WTC11 (cell line): ENCODE measurements around the gene GOLT1B. TPM values are rescaled to one million over a fixed set of nuclear protein-coding genes. Genes with fewer than 3 reads are reported as not detected.

Source experiments
- ATAC-seq: fragments of 200-7000 bp; cut with Tn5 transposase; 2 replicates; pipeline ENCODE4 v1.10.0; 2021; ENCODE audit warnings: mild to moderate bottlenecking, moderate library complexity
- CTCF ChIA-PET: fragments of 300-600 bp; sonication (Branson Sonifier 250); formaldehyde crosslinking; loops from one replicate; lab custom pipeline; 2021; ENCODE audit warnings: antibody characterized with exemption; lab: Charles Lee
- POLR2A ChIA-PET: fragments of 350-600 bp; sonication (Branson Sonifier 250); formaldehyde crosslinking; loops from one replicate; lab custom pipeline; 2021; ENCODE audit warnings: antibody characterized with exemption; lab: Charles Lee
- DNase-seq: peaks from one replicate; pipeline ENCODE4 v3.0.0; 2021; ENCODE audit warnings: low spot score
- H3K27ac Mint-ChIP-seq: 2 replicates; pipeline ENCODE4 v1.8.0; 2021; ENCODE audit warnings: mixed read lengths
- H3K27me3 Mint-ChIP-seq: 2 replicates; pipeline ENCODE4 v1.8.0; 2021; ENCODE audit warnings: low read depth, mild to moderate bottlenecking, moderate library complexity, mixed read lengths
- H3K36me3 Mint-ChIP-seq: 2 replicates; pipeline ENCODE4 v1.8.0; 2021; ENCODE audit warnings: mixed read lengths
- H3K4me1 Mint-ChIP-seq: 2 replicates; pipeline ENCODE4 v1.8.0; 2022; ENCODE audit warnings: mixed read lengths
- H3K4me3 Mint-ChIP-seq: 2 replicates; pipeline ENCODE4 v1.8.0; 2021; ENCODE audit warnings: mild to moderate bottlenecking, moderate library complexity, mixed read lengths
- H3K9me3 Mint-ChIP-seq: 2 replicates; pipeline ENCODE4 v1.8.0; 2021; ENCODE audit warnings: mixed read lengths
- CDX4 ChIP-seq: fragments of 250-450 bp; sonication (Bioruptor Pico); IDR thresholded peaks from 2 replicates; pipeline ENCODE4 v1.9.0; 2021; ENCODE audit warnings: moderate library complexity, mild to moderate bottlenecking, inconsistent platforms, borderline replicate concordance
- ESRRA ChIP-seq: sonication (generic); formaldehyde crosslinking; IDR thresholded peaks from 2 replicates; pipeline ENCODE4 v1.8.1; 2022; ENCODE audit warnings: mild to moderate bottlenecking, missing genetic modification reagents, borderline replicate concordance
- FOXK1 ChIP-seq: sonication (generic); formaldehyde crosslinking; IDR thresholded peaks from 2 replicates; pipeline ENCODE4 v1.8.0; 2022; ENCODE audit warnings: mild to moderate bottlenecking, moderate library complexity, missing genetic modification reagents
- FOXP4 ChIP-seq: sonication (generic); formaldehyde crosslinking; IDR thresholded peaks from 2 replicates; pipeline ENCODE4 v1.8.0; 2022; ENCODE audit warnings: mild to moderate bottlenecking, missing genetic modification reagents
- HMGA2 ChIP-seq: fragments of 250-450 bp; sonication (Bioruptor Pico); IDR thresholded peaks from 2 replicates; pipeline ENCODE4 v1.4.0; 2021; ENCODE audit warnings: mild to moderate bottlenecking, moderate library complexity
- MXD4 ChIP-seq: fragments of 250-450 bp; sonication (Bioruptor Pico); IDR thresholded peaks from 2 replicates; pipeline ENCODE4 v1.8.0; 2021; ENCODE audit warnings: mild to moderate bottlenecking, moderate library complexity, borderline replicate concordance
- MYBL2 ChIP-seq: sonication (generic); formaldehyde crosslinking; IDR thresholded peaks from 2 replicates; pipeline ENCODE4 v1.8.1; 2023; ENCODE audit warnings: mild to moderate bottlenecking, moderate library complexity, missing genetic modification reagents
- SOX15 ChIP-seq: fragments of 250-450 bp; sonication (Bioruptor Pico); IDR thresholded peaks from 2 replicates; pipeline ENCODE4 v1.9.0; 2021; ENCODE audit warnings: mild to moderate bottlenecking
- USF1 ChIP-seq: sonication (generic); formaldehyde crosslinking; IDR thresholded peaks from 2 replicates; pipeline ENCODE4 v1.8.0; 2022; ENCODE audit warnings: mild to moderate bottlenecking, missing genetic modification reagents
- ZNF281 ChIP-seq: sonication (generic); formaldehyde crosslinking; IDR thresholded peaks from 2 replicates; pipeline ENCODE4 v1.8.0; 2023; ENCODE audit warnings: mild to moderate bottlenecking, missing genetic modification reagents
- ZNF317 ChIP-seq: sonication (generic); formaldehyde crosslinking; IDR thresholded peaks from 2 replicates; pipeline ENCODE4 v1.8.1; 2023; ENCODE audit warnings: low read depth, mild to moderate bottlenecking, moderate library complexity, missing genetic modification reagents, borderline replicate concordance
- ZNF512 ChIP-seq: sonication (generic); formaldehyde crosslinking; IDR thresholded peaks from 2 replicates; pipeline ENCODE4 v1.8.1; 2022; ENCODE audit warnings: missing genetic modification reagents, borderline replicate concordance
- total RNA-seq: library from RNA; stranded (reverse); gene quantifications from 3 replicates; pipeline ENCODE4 v1.2.3, GENCODE V29; 2021

GOLT1B gene
- total RNA-seq, 1 experiment from 2014 or later, result 39.7 TPM

- ATAC-seq (no peak), DNase-seq (no peak)
- no peaks in the 10 kb centered on the region for H3K27me3 Mint-ChIP-seq
- peaks cover 1% of the 10 kb centered on the region; the same call in 1 of the 2 replicates for H3K36me3 Mint-ChIP-seq
- no peak overlapping the region for H3K27ac Mint-ChIP-seq
- H3K4me3 Mint-ChIP-seq, result no peak overlapping the region
- POLR2A ChIA-PET, result no interaction called here
- CTCF ChIA-PET, result no interaction called here
- no peaks in the 10 kb centered on the region for H3K9me3 Mint-ChIP-seq
- TF ChIP-seq ZNF281 (CRISPR knock-in tag), result no peak
- no peak for TF ChIP-seq HMGA2 (CRISPR knock-in tag)
- no peak for TF ChIP-seq USF1 (CRISPR knock-in tag)
- TF ChIP-seq MYBL2, result no peak
- TF ChIP-seq FOXP4 (CRISPR knock-in tag), result no peak
- TF ChIP-seq ESRRA (CRISPR knock-in tag), result no peak
- TF ChIP-seq, all 79 proteins: peak for 0
- peaks cover 14% of the 10 kb centered on the region for H3K4me1 Mint-ChIP-seq
Observed at GRCh38 chr12:21502872-21503271, 1.3 kb downstream of the GOLT1B start.

- ChIA-PET POLR2A (no interaction called here), CTCF (no interaction called here)
- no peak overlapping the region for H3K4me3 Mint-ChIP-seq
- ATAC-seq, result no peak
- H3K36me3 Mint-ChIP-seq, result peaks cover 12% of the 10 kb centered on the region
- no peaks in the 10 kb centered on the region for H3K27me3 Mint-ChIP-seq
- no peak for DNase-seq
- H3K4me1 Mint-ChIP-seq, result peaks cover 11% of the 10 kb centered on the region
- H3K9me3 Mint-ChIP-seq, result no peaks in the 10 kb centered on the region
- no peak overlapping the region for H3K27ac Mint-ChIP-seq
- TF ChIP-seq SOX15 (CRISPR knock-in tag) (no peak), ZNF512 (CRISPR knock-in tag) (no peak), FOXK1 (CRISPR knock-in tag) (no peak), ZNF317 (CRISPR knock-in tag) (no peak), CDX4 (no peak)
Observed at GRCh38 chr12:21505888-21506287, 4.3 kb downstream of the GOLT1B start.

- POLR2A ChIA-PET, result no interaction called here
- Mint-ChIP-seq H3K27ac (no peak overlapping the region), H3K4me1 (peaks cover 6% of the 10 kb centered on the region; the same call in 1 of the 2 replicates)
Observed at GRCh38 chr12:21507849-21508248, 6.3 kb downstream of the GOLT1B start.

More at GRCh38 chr12:21507849-21508248, 6.3 kb downstream of the GOLT1B start:
- no peak for TF ChIP-seq MXD4
- Mint-ChIP-seq H3K27me3 (no peaks in the 10 kb centered on the region), H3K9me3 (no peaks in the 10 kb centered on the region), H3K36me3 (peaks cover 13% of the 10 kb centered on the region), H3K4me3 (no peak overlapping the region)
- no peak for DNase-seq
- no peak for ATAC-seq
- CTCF ChIA-PET, result no interaction called here
